Right ventricle myocardium inferior (tissue), 1 donor: ENCODE data around the gene MAP3K4. TPM values are rescaled to one million over a fixed set of nuclear protein-coding genes. Genes with fewer than 3 reads are reported as not detected.

Experiments used
- ATAC-seq: fragments of 200-7000 bp; cut with Tn5 transposase; one replicate; pipeline ENCODE4 v1.9.1; 2020; ENCODE audit warnings: mild to moderate bottlenecking, moderate library complexity
- DNase-seq: peaks from one replicate; pipeline ENCODE4 v3.0.0; 2021; ENCODE audit errors: missing footprints
- intact Hi-C: fragments of 100-400 bp; cut with DNase I; formaldehyde crosslinking; loops from one replicate; pipeline ENCODE4 v1.11.0; 2022
- total RNA-seq: library from RNA; stranded (reverse); fragmentation: NEBNext Ultra II Directional; extraction: Animal tissue kit (Norgen Biotek cat#: 25700); gene quantifications from one replicate; pipeline ENCODE4 v1.2.1, GENCODE V29; 2021
- donor health status: DM: no; HTN: yes; CAD: no; lungs with severe emphysema.

MAP3K4 gene
- total RNA-seq, 1 donor from 2014 or later, result 49.0 TPM

DNA sequence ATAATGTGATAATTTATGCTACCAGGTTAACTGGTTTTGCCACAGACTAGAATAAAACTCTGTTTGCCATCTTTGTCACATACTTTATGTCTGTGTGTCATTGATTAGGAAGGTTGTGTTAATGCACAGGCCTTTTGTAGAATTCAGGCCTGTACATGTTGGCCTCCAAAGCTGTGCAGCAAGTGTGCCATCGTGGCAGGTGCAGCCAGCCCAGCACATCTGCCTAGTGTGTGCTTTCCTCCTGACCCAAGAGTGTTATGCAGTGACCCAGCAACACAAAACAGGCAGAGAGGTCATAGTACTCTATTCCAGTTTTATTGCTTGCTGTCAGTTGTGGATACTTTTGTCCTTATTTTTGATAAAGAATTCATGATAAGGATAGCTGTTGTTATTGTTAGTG, 3.7 kb downstream of the MAP3K4 start:
- ATAC-seq (no peak), DNase-seq (no peak)
- intact Hi-C loops, result loop anchor here (10.0 kb wide), 1 partner anchor 280 kb away; the partner anchor contains the start of gene AGPAT4

DNA sequence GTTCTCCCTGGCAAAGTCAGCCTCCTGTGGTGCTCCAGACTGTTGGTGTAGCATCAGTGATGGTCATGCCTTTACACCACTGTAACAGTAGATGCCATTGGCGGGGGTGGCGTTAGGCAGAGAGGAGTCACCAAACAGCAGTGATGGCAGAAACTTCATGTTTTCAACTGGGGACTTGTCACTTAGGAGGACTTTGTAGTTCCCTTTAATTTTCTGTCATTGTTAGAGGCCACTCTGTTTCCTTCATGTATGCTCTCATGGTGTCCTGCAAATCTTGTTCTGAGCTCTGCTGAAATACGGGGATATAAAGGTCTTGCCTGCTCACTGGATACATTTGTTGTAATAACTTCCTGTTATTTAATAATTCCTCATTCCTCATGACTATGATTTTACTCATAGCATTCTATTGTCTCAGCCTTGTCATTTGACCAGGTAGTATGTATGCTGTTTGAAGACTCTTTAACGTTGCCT, 4.6 kb downstream of the MAP3K4 start:
- ATAC-seq, result no peak
- no peak for DNase-seq
- intact Hi-C loops, result loop anchor here (10.0 kb wide), 1 partner anchor 279 kb away; the partner anchor contains the start of gene AGPAT4

DNA sequence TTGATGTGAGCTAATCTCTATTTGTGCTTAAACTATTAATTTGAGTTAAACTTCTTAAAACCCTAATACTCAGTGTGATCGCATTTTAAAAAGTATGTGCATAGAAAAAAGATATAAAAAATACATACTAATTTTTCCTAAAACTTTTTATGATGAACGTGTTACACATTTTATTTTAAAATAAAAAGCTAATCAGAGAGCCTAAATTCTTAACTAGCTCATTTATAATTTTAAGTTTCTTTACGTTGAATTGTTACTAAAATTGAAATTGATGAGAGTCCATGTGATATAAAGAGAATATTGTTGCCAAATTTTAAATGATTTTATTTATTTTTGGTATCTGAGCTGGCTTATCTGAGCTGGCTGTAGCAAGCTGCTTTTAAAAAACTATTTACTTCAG, 6.6 kb downstream of the MAP3K4 start:
- intact Hi-C loops, result loop anchor here (10.0 kb wide), 1 partner anchor 277 kb away; the partner anchor contains the start of gene AGPAT4
- DNase-seq, result no peak
- no peak for ATAC-seq

DNA sequence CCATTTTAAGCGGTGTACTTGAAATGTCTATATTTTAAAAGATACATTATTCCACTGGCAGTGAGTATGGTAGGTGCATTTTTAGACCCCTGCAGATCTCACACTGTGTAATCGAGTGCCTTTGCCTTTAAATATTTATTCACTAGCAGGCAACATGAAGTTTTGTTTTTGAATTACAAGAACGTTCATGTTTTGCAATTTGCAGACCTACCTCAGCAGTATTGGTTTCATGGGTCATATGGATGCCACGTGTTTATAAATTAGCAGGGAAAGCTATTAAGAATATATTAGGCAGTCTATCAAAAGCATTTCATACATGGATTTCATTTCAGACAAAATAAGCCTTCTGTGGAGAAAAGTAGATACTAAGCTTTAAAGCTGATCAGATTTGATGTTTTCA, 7.2 kb downstream of the MAP3K4 start:
- ATAC-seq, result no peak
- DNase-seq, result no peak
- intact Hi-C loops, result loop anchor here (10.0 kb wide), 1 partner anchor 276 kb away; the partner anchor contains the start of gene AGPAT4

DNA sequence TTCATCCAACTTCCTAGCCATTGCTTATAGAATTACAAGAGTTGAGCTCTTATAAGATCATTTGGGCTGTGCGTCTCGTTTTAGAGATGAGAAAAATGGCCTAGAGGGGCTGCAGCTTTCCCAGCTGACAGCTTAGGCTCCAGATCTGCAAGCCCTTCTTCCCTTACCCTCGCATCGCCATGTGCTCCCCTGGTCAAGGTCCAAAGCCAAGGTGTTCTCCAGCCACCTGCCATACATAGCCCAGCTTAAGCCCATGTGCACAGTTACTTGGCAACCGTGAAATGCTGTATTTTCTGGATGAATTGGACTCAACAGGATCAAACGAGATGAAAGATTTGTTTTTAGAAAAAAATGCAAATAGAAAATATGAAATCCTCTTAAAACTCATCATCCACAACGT, 7.9 kb downstream of the MAP3K4 start:
- intact Hi-C loops, result loop anchor here (10.0 kb wide), 1 partner anchor 275 kb away; the partner anchor contains the start of gene AGPAT4
- ATAC-seq (no peak), DNase-seq (no peak)

DNA sequence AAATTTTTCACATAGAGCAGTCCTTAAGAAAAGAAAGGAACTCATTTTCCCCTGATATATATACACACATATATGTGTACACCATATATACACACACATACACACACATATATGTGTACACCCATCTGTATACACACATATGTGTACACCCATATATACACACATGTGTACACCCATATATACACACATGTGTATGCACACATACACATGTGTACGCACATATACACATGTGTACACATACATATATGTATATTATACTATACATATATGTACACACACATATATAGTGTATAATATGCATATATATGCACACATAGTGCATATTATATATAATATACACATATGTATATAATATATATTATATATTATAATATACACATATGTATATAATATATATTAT, 9.1 kb downstream of the MAP3K4 start:
- DNase-seq, result no peak
- ATAC-seq, result no peak
- intact Hi-C loops, result no loop called here

DNA sequence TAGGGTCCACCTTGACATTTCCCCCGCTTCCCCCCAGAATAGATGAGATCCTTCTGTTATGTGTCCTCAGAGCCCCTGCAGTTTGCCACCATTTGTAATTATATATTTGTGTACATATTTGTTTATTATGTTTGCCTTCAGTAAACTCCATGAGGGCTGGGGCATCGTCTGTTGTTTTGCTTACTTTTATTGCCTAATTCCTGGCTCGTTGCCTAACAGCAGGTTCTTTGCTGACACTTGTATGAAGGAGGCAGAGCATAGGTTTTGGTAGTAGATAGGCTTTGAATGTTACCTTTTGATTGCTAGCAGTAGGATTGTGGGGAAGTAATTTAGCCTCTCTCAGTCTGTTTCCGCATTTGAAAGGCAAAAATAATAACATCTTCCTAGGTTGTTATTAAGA, 9.9 kb downstream of the MAP3K4 start:
- no peak for DNase-seq
- ATAC-seq, result no peak
- intact Hi-C loops, result no loop called here

DNA sequence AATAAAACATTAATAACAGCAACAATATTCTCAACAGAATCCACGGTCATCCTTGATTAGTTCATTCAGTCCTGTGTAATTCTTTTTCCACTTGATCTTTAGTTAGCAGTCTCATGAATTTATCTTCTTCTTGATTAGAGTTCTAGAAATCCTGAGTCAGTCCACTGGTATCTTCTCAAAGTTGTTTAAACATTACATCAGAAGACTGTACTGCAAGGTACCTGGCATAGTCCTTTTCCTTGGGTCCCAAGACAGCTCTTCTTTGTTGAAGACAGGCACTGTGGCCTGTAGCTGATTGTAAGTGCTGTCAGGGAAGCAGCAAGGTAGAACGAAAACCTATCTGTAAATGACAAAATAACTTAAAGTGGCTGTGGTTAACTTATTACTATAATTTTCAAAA, 11.8 kb downstream of the MAP3K4 start:
- no peak for DNase-seq
- no peak for ATAC-seq
- intact Hi-C loops, result no loop called here

DNA sequence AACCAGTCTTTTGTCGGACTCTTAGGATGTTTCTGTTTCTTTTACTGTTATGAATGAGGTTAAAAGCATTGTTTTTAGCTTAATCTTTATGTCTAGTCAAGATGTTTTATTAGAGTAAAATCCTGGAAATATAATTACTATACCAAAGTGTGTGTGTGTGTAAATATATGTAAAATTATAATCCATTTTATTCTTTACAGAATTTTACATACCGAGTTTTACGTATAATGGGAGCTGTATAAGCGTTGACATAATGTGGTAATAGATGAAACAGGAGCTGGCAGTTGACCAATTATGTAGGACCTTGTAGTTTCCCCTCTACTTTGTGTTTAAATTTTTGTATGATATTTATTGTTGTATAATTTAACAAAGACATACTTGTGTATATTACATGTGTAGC, 16.7 kb downstream of the MAP3K4 start:
- intact Hi-C loops, result no loop called here
- ATAC-seq, result no peak
- DNase-seq, result no peak

DNA sequence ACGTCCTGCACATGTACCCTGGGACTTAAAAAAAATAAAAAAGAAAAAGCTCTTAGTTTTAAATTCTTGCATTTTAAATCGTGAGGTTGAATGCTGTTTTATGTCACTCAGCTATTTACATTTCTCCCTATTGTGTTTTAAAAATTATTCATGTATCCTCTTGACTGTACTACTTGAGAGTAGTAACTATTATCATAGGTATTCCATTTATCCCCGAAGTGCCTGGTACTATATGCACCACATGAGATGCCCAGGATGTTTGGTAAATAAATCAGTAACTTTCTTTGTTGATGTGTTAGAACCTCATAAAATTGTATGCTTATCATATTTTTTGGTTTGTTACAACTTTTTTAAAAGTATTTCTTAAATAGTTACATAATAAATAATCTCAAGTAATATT, 18.4 kb downstream of the MAP3K4 start:
- intact Hi-C loops, result no loop called here
- no peak for ATAC-seq
- DNase-seq, result no peak

DNA sequence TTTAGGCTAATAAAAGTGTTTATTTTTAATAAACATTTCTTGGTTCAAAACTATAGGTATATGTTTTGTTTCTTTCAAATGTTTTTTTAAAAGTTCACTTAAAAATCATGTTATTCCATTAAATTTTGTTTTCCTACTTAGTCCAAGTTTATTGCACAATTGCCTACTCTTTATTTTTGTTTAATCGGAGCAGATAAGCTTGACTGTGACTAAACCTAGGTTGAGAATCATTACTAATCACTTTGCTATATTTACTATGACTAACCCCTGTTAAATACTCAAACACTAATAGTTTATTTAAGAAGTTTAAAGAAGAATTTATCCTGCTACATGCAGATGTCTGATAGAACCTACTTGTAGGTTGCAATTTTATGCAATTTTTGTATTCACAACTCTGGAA, 18.8 kb downstream of the MAP3K4 start:
- intact Hi-C loops, result no loop called here
- no peak for DNase-seq
- no peak for ATAC-seq

DNA sequence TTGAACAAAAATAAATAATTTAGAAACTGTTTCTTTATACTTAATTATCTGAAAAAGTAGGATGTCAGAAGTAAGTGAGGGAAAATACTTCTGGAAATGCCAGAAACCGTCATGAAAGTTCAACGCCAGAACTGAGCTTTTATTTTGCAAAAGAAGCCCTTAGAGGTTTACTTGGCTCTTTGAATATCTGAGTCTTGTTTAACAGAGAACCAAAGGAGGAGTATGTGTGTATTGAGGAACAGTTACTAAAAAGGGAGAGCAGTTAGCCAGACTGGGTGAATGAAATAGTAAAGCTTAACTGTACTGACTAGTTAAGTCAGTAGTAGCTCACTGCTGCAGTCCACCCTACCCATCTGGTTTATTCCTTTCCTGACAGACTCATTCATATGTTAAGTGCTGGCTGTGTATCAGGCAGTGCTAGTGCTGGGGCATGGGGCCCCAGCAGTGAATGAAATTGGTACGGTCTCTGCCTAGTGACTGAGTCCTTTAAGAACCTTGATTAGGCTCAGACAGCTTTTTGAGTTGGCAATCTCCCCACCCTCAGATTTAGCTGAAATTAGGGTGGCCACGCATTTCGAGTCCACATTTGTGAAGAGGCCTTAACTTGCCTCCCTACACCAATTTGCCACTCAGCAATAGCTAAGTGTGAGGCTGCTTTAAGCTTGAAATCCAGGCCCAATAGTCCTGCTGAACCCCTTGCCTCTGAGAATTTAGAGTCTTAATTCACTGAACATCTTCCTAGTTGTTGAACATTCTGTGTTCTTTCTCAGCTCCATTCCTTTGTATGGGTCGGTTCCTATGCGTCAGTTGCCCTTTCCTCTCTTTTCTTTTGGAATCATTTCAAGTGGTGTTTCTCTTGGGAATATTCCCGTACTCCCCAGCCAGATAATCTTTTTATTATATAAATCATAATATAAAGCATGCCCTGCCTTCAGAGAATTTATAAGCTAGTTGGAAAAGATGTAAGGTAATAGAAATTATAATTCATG, 20.2 kb downstream of the MAP3K4 start:
- DNase-seq (no peak), ATAC-seq (peak; percentile 76)
- intact Hi-C loops, result no loop called here

DNA sequence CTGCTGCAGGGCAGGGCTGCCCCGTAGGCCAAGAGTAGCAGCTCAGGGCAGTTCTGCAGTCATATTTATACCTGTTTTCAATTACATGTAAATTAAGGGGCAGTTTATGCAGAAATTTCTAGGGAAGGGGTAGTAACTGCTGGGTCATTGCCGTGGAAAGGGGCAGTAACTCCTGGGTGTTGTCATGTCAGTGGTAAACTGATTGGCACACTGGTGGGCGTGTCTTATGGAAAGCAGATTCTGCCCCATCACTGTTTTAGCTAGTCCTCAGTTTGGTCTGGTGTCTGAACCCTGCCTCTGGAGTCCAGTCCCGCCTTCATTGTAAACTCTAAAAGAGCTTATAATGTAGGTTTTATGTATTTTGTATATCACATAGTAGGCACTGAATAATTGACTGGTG, 22.1 kb downstream of the MAP3K4 start:
- intact Hi-C loops, result no loop called here
- DNase-seq (no peak), ATAC-seq (no peak)

DNA sequence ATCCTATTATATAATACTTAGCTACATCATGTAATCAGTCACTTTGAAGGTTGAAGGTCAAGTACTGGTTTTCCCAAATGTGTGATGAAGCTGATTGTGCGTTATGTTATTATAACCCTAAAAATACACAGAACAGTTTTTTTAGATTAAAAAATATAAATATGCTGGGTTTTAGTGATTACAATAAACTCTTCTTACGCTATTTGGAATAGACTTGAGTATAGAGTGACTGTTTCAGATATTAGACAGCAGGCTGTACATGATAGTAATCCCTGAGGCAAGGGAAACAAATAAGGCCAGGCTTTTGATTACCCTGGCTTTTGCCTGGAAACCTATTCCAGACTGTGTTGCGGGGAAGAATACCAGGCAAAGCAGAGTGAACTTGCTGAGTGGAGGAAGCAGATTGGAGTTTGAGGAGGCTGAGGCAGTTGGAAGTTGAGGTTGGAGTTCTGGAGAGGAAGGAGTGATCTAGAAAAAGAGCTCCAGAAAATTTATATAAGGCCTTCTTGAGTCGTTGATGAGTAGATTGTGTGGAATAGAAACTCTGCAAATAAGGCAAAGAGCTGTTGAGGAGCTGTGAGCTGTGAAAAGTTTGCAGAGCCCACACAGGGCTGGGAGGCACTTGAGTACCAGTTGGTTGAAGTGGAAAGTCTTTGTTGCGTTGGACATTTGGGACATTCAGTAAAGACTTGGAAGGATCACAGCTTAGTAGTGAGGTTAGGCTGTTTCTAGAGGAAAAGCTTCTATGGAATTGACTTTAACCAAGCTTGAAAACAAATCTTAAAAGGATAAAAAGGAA, 26.4 kb downstream of the MAP3K4 start:
- no peak for DNase-seq
- ATAC-seq, result no peak
- intact Hi-C loops, result no loop called here

DNA sequence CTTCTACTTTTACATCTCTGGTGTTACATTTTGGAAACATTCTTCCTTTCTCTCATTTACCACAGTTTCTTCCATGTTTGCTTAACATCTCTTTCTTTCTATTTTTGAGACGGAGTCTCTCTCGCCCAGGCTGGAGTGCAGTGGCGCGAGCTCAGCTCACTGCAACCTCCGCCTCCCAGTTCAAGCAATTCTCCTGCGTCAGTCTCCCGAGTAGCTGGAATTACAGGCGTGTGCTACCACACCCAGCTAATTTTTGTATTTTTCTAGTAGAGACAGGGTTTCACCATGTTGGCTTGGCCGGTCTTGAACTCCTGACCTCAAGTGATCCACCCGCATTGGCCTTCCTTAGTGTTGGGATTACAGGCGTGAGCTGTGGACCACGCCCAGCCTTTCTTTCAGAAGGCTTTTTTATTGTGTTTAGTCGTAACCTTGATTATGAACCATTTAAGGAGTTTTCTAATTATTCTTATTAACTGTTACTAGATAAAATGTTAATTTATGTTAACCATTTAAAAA, 27.8 kb downstream of the MAP3K4 start:
- DNase-seq (no peak), ATAC-seq (no peak)
- intact Hi-C loops, result no loop called here

DNA sequence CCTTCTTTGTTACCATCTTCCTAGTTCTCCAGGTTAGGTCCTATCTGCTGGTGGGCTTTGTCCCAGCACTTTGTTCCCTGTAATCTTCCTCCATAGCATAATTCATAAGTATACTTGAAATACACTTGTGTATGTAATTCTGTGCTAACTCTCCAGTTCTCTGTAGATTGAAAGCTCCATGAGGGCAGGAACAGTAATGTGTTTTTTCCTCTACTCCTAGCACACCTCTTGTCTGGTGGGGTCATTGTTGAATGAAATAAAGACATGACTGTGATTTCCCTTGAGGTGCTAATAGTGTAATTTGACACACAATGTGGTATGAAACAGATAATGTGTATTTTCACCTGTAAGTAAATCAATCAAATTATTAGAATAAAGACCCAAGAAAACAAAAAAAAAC, 30.0 kb downstream of the MAP3K4 start:
- intact Hi-C loops, result no loop called here
- ATAC-seq, result no peak
- DNase-seq, result no peak

DNA sequence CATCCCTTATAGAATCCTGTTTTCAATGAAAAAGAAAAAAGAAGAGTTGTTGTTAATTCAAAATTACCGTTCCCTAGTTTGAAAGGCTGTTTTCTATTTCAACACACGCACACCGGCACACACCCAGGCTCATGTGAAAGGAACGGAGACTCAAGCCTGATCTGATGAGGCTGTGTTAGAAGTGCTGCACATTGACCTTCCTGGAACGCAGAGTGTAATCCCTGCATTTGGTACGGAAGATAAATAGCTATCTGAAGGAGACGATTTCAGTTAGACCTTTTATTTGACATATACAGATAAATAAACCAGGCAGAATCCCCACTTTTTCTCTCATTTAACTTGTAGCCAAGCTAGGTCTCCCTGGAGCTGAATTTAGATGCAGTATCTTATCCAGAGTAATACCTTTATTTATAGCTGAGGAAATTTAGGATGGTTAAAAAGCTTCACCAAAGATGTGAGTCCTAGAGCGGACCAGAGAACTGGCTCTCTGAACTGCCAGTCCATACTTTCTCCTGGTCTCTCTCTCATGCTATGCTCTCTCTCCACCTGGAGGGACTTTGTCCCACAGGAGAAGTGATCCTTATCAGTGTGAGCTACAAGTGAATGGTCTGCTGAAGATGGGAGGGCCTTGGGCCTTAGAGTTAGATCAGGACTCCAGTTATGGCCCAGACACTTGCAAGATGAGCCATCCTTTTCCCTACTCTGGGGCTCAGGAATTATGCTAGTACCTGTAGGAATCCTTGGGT, 30.6 kb downstream of the MAP3K4 start:
- DNase-seq (no peak), ATAC-seq (peak; percentile 54)
- intact Hi-C loops, result no loop called here

DNA sequence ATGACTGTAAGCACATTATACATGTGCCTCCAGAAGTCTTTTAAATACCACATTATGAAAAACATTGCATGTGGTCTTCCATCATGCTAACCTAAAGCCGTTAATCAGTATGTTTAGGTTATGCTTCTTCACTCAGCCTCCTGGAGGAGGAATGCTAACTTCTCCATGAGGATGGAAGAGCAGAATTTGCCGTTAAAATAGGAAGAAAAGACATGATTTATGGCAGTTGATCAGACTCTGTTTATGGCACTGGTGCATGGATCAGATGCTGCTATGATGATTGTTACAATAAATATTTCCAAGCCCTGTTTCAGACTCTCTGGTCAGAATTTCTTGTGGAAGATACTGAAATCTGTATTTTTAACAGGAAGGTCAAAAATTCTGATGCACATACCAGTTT, 31.7 kb downstream of the MAP3K4 start:
- intact Hi-C loops, result no loop called here
- no peak for ATAC-seq
- DNase-seq, result no peak
